Measurements from ENCODE around the gene AP4M1.

AP4M1 gene

GRCh38 chr7:100157334-100158228 lies 56.1 kb downstream of the AP4M1 start:
- no peak for DNase-seq (ENCODE audit: low read depth in 1 of 2, low spot score in 1 of 2)
